Ascending aorta (tissue), 2 donors: ENCODE data around the gene CHCHD3. TPM values are rescaled to one million over a fixed set of nuclear protein-coding genes. Genes with fewer than 3 reads are reported as not detected.

Experiments
- DNase-seq, 2 donors: peaks; one replicate each; pipeline ENCODE4 v3.0.0-alpha.2; 2019; ENCODE audit warnings: low spot score in 2 of 2
- H3K27ac ChIP-seq, 2 donors: fragments of 200-600 bp; sonication (generic); one replicate each; pipeline ENCODE4 v1.5.1; 2016 to 2017; ENCODE audit warnings: mild to moderate bottlenecking in 1 of 2
- H3K27me3 ChIP-seq: fragments of 200-600 bp; sonication (generic); one replicate; pipeline ENCODE4 v1.5.1; 2017
- H3K36me3 ChIP-seq, 2 donors: fragments of 200-600 bp; sonication (generic); one replicate each; pipeline ENCODE4 v1.5.1; 2016
- H3K4me1 ChIP-seq, 2 donors: fragments of 200-600 bp; sonication (generic); one replicate each; pipeline ENCODE4 v1.5.1; 2016 to 2017; ENCODE audit warnings: mild to moderate bottlenecking in 1 of 2
- H3K4me3 ChIP-seq, 2 donors: fragments of 200-600 bp; sonication (generic); one replicate each; pipeline ENCODE4 v1.5.1; 2016 to 2017; ENCODE audit warnings: mild to moderate bottlenecking in 1 of 2
- H3K9me3 ChIP-seq, 2 donors: fragments of 200-600 bp; sonication (generic); one replicate each; pipeline ENCODE4 v1.5.1; 2016
- CTCF ChIP-seq, 3 experiments: fragments of 200-600 bp in 2 of 3; fragments of 450-650 bp in 1 of 3; sonication (generic) in 2 of 3; IDR thresholded peaks; one replicate each; pipeline ENCODE4 v1.5.1; 2016 to 2019; ENCODE audit warnings: antibody characterized with exemption in 3 of 3, mild to moderate bottlenecking in 1 of 3, moderate library complexity in 1 of 3
- intact Hi-C: fragments of 100-400 bp; cut with DNase I; formaldehyde crosslinking; loops from one replicate; pipeline ENCODE4 v1.15.1; 2023
- total RNA-seq: library from RNA; depleted of rRNA; stranded (reverse); fragments of >200 nt; gene quantifications from one replicate; pipeline ENCODE4 v1.1.0, GENCODE V29; 2016

The CHCHD3 gene
- total RNA-seq, 1 donor from 2014 or later = 26.2 TPM

DNA sequence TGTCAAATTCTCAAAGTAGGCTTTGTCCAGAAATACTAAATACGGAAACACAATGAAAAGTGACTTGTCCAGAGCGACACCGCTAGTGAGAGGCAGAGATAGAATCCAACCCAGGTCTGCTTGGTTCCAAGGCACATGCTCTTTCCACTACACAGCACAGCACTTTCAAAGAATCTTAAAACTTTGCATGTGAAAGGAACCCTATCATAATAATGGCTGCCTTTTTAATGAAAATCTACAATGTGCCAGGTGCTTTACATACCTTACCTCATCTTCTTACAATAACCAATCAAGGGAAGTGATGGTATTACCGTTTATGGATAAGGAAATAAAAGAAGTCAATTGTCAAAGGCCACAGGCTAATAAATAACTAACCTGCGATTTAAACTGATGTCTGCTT is 2.6 kb downstream of the CHCHD3 start:
- Histone ChIP-seq H3K27ac (no peak overlapping the region), H3K4me3 (no peak overlapping the region), H3K4me1 (peaks cover 4 to 9% of the 10 kb centered on the region in 2 donors), H3K9me3 (no peaks in the 10 kb centered on the region), H3K36me3 (no peaks in the 10 kb centered on the region), H3K27me3 (no peaks in the 10 kb centered on the region)
- no peak for DNase-seq
- intact Hi-C loops = no loop called here
- TF ChIP-seq CTCF (IDR thresholded peaks at IDR 0.05) = no peak

- H3K9me3 ChIP-seq = no peaks in the 10 kb centered on the region
- H3K36me3 ChIP-seq = no peaks in the 10 kb centered on the region
- no peak for DNase-seq
- no peak overlapping the region for H3K4me3 ChIP-seq
- H3K27ac ChIP-seq = no peak overlapping the region
- peaks cover 4 to 9% of the 10 kb centered on the region in 2 donors for H3K4me1 ChIP-seq
- no peaks in the 10 kb centered on the region for H3K27me3 ChIP-seq
- no peak for TF ChIP-seq CTCF (IDR thresholded peaks at IDR 0.05)
- intact Hi-C loops = no loop called here
Observed at GRCh38 chr7:133077394-133077793, 4.5 kb downstream of the CHCHD3 start.

DNA sequence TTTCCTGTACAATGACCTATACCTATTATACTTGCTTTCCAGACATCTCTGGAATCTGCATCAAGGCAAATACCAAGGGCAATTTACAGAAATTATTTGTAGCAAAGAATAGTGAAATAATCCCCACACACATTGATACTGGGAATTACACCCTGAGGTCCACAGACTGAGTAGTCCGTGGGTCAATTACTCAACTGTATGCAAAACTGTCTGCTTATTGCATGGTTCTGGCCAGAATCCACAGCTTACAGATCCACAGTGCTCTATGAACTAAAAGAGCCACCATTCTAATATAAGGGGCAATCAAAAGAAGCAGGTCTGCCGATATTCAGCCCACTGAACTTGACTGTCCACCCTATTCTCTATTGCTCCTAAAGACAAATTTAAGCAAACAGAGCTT is 5.7 kb downstream of the CHCHD3 start:
- Histone ChIP-seq H3K4me1 (peaks cover 4 to 7% of the 10 kb centered on the region in 2 donors), H3K9me3 (no peaks in the 10 kb centered on the region), H3K27me3 (no peaks in the 10 kb centered on the region), H3K36me3 (no peaks in the 10 kb centered on the region), H3K27ac (no peak overlapping the region), H3K4me3 (no peak overlapping the region)
- no peak for DNase-seq
- no peak for TF ChIP-seq CTCF (IDR thresholded peaks at IDR 0.05)
- intact Hi-C loops = no loop called here

- no peaks in the 10 kb centered on the region for H3K4me1 ChIP-seq
- intact Hi-C loops = no loop called here
- no peak overlapping the region for H3K4me3 ChIP-seq
- no peak for DNase-seq
- TF ChIP-seq CTCF (IDR thresholded peaks at IDR 0.05) = no peak
- no peaks in the 10 kb centered on the region for H3K27me3 ChIP-seq
- no peak overlapping the region for H3K27ac ChIP-seq
- no peaks in the 10 kb centered on the region for H3K9me3 ChIP-seq
- H3K36me3 ChIP-seq = peaks cover 6 to 18% of the 10 kb centered on the region in 2 donors
Observed at GRCh38 chr7:133071506-133071905, 10.4 kb downstream of the CHCHD3 start.

GRCh38 chr7:133070562-133070961 is 11.3 kb downstream of the CHCHD3 start:
- Histone ChIP-seq H3K4me3 (no peak overlapping the region), H3K9me3 (no peaks in the 10 kb centered on the region), H3K27me3 (no peaks in the 10 kb centered on the region), H3K36me3 (peaks cover 6 to 18% of the 10 kb centered on the region in 2 donors), H3K4me1 (no peaks in the 10 kb centered on the region), H3K27ac (no peak overlapping the region)
- no peak for TF ChIP-seq CTCF (IDR thresholded peaks at IDR 0.05)
- no peak for DNase-seq
- intact Hi-C loops = no loop called here

GRCh38 chr7:133065301-133065700 is 16.6 kb downstream of the CHCHD3 start:
- H3K27ac ChIP-seq = no peak overlapping the region
- no peak for TF ChIP-seq CTCF (IDR thresholded peaks at IDR 0.05)
- intact Hi-C loops = no loop called here
- no peaks in the 10 kb centered on the region for H3K9me3 ChIP-seq
- no peaks in the 10 kb centered on the region for H3K27me3 ChIP-seq
- H3K4me1 ChIP-seq = peaks cover 0 to 4% of the 10 kb centered on the region in 2 donors
- no peak for DNase-seq
- peaks cover 6 to 18% of the 10 kb centered on the region in 2 donors for H3K36me3 ChIP-seq
- no peak overlapping the region for H3K4me3 ChIP-seq
